Astrocyte of the spinal cord (primary cell): Measurements from ENCODE around the gene SMAD3.
A peak's percentile ranks its signal among the peaks of the same experiment; 100 is the strongest.
"Not testable (repeated sequence)": the region's sequence is repeated elsewhere in the genome, so short reads cannot be mapped to it uniquely, and the experiment has no call there.

Source experiments
- DNase-seq: peaks from one replicate; pipeline ENCODE4 v3.0.0; 2011; ENCODE audit warnings: low read depth, low spot score
- H3K4me3 ChIP-seq: 2 replicates; pipeline ENCODE4 v1.5.1; 2011; ENCODE audit warnings: low read depth, mild to moderate bottlenecking, low read length, moderate library complexity
- in situ Hi-C: cut with HindIII; loops from 2 replicates; pipeline ENCODE4 v1.10.0; 2017; ENCODE audit warnings: low sequenced_read_pairs
- TF ChIP-seq, protein P1 (sequence below): IDR thresholded peaks from 2 replicates; pipeline ENCODE4 v1.5.1; 2012; ENCODE audit warnings: low read depth, mild to moderate bottlenecking, low read length, inconsistent platforms

Gene SMAD3

DNA sequence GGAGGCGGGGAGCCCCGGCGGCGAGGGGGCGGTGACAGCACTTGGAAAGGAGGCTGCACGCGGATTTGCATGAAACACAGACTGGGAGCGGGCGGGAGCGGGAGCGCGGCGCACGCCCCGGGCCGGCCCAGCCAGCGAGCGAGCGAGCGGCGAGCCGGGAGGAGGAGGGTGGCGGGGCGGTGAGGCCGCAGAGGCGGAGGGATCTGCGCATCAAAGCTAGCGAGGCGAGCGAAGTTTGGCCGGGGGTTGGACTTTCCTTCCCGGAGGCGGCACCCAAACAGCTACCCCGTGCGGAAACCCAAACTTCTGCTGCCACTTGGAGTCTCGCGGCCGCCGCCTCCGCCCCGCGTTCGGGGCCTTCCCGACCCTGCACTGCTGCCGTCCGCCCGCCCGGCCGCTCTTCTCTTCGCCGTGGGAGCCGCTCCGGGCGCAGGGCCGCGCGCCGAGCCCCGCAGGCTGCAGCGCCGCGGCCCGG lies at the start of gene SMAD3:
Gene SMAD3 (plus strand): TSS at position 72 of the 475 bp plus-strand sequence. CDS start 553 bp downstream, outside the sequence.
- in situ Hi-C loops = no loop called here
- DNase-seq = peak; percentile 95
- peak within 1 kb of the TSS; percentile 66 for H3K4me3 ChIP-seq
- TF ChIP-seq, protein P1, sequence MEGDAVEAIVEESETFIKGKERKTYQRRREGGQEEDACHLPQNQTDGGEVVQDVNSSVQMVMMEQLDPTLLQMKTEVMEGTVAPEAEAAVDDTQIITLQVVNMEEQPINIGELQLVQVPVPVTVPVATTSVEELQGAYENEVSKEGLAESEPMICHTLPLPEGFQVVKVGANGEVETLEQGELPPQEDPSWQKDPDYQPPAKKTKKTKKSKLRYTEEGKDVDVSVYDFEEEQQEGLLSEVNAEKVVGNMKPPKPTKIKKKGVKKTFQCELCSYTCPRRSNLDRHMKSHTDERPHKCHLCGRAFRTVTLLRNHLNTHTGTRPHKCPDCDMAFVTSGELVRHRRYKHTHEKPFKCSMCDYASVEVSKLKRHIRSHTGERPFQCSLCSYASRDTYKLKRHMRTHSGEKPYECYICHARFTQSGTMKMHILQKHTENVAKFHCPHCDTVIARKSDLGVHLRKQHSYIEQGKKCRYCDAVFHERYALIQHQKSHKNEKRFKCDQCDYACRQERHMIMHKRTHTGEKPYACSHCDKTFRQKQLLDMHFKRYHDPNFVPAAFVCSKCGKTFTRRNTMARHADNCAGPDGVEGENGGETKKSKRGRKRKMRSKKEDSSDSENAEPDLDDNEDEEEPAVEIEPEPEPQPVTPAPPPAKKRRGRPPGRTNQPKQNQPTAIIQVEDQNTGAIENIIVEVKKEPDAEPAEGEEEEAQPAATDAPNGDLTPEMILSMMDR = no peak

DNA sequence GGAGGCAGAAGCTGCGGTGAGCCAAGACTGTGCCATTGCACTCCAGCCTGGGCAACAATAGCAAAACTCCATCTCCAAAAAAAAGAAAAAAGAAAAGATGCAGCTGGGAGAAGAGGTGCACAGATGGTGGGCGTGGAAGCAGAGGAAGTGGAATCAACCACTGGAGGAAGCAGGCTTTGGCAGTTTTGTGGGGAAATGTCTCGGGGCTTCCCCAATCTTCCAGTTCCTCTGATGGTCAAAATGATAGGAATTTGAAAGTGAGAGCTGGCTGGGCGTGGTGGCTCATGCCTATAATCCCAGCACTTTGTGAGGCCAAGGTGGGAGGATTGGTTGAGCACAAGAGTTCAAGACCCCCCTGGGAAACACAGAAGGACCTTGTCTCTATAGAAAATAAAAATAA lies 48.1 kb upstream of the SMAD3 start:
- TF ChIP-seq, protein P1 = no peak
- in situ Hi-C loops = no loop called here
- DNase-seq = no peak
- no peak overlapping the region for H3K4me3 ChIP-seq

DNA sequence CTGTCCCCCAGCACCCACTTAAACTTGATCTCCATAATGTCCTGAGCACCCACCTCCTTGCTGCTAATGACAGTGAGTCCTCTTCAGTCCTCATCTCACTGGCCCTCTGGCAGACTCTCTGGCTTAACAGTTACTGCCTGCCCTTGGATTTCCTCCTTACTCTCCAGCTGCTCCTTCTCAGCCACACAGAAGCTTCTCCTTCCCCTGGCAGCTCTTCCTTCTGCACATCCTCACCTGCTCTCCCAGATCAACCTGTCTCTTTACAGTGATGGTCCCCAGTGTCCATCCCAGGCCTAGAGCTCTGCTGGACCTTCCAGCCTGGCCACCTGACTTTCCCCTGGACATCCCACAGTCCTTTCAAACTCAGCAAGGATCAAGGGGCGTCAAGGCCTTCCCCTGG lies 47.4 kb upstream of the SMAD3 start:
- no peak for DNase-seq
- TF ChIP-seq, protein P1 = no peak
- in situ Hi-C loops = no loop called here
- no peak overlapping the region for H3K4me3 ChIP-seq

DNA sequence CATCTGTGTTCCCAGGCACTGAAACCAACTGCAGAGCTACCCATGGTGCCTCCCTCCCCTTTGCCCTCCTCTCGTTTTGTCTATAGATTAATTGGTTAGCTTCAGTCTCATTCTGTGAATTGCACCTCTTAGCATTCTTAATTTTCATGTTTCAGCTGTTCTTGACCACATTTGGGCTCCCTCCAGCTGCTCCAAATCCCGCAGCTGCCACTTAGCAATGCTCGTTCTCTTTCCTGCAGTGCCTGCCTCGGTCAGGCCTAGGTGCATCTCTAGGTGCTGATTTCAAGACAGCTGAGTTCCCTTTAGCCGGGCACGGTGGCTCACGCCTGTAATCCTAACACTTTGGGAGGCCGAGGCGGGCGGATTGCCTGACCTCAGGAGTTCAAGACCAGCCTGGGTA lies 47.0 kb upstream of the SMAD3 start:
- no peak for DNase-seq
- H3K4me3 ChIP-seq = no peak overlapping the region
- TF ChIP-seq, protein P1 = no peak
- in situ Hi-C loops = no loop called here

DNA sequence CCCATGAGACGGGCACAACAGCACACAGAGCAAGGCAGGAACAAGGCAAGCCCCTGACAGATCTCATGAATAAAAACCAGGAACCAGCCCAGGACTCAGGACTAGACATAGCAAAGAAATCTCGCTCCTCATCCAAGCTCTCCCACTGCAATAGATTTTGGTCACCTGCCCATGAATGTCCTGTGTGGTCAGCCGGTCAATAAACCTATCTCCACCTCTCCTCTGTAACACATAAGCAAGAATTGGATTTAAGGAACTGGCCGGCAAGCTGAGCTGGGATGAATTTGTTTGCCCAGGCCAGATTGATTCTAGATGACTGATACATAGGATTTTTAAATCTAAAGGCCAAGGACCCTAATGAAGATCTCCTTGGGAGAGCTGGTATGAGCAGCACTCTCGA lies 46.3 kb upstream of the SMAD3 start:
- in situ Hi-C loops = no loop called here
- H3K4me3 ChIP-seq = no peak overlapping the region
- TF ChIP-seq, protein P1 = no peak
- DNase-seq = no peak

DNA sequence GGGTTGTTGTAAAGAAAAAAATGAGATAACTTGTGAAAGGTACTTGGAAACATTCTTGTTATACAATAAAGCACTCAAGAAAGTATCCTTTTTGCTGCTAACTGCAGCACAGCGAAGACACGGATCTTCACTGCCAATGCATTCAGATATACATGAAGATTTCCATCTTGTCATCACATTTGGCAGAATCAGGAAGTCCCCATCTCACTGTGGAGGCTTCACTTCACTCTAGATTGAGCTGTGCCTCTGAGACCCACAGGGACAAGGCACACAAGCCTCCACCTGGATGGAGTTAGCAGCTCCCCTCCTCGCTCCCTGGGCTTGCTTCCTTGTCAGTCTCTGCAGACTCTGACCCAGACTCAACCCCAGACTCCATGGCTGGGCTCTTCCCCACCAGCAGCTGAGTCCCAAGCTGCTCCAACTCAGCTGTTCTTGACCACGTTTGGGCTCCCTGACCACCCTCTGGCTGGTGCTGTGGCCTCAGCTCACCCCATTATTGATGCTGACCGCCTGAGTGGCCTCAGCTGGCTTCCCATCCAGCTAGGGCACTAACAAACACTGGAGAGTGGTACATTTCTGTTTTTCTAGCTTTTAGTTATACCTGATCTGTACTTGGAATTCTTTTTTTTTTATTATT lies 45.4 kb upstream of the SMAD3 start:
- in situ Hi-C loops = no loop called here
- no peak overlapping the region for H3K4me3 ChIP-seq
- TF ChIP-seq, protein P1 = no peak
- DNase-seq = no peak

DNA sequence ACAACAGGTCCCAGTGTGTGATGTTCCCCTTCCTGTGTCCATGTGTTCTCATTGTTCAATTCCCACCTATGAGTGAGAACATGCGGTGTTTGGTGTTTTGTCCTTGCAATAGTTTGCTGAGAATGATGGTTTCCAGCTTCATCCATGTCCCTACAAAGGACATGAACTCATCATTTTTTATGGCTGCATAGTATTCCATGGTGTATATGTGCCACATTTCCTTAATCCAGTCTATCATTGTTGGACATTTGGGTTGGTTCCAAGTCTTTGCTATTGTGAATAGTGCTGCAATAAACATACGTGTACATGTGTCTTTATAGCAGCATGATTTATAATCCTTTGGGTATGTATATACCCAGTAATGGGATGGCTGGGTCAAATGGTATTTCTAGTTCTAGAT lies 44.7 kb upstream of the SMAD3 start:
- in situ Hi-C loops, H3K4me3 ChIP-seq, DNase-seq: not testable (repeated sequence)
